GM18951 (cell line): Measurements from ENCODE around the gene LHFPL2.
"Not testable (repeated sequence)": the region's sequence is repeated elsewhere in the genome, so short reads cannot be mapped to it uniquely, and the experiment has no call there.

Experiments used
- POLR2A ChIP-seq: IDR thresholded peaks from 4 replicates; pipeline ENCODE4 v1.6.1; 2011; ENCODE audit warnings: mild to moderate bottlenecking; ENCODE audit not compliant: insufficient read length, insufficient read depth; ENCODE audit errors: extremely low read depth
- in situ Hi-C: fragments of 300-500 bp; cut with MboI; formaldehyde crosslinking; loops from one replicate; pipeline ENCODE4 v1.12.0; 2022; ENCODE audit warnings: low sequenced_read_pairs, mixed read lengths, inconsistent platforms; ENCODE audit not compliant: unreplicated experiment

LHFPL2 gene

DNA sequence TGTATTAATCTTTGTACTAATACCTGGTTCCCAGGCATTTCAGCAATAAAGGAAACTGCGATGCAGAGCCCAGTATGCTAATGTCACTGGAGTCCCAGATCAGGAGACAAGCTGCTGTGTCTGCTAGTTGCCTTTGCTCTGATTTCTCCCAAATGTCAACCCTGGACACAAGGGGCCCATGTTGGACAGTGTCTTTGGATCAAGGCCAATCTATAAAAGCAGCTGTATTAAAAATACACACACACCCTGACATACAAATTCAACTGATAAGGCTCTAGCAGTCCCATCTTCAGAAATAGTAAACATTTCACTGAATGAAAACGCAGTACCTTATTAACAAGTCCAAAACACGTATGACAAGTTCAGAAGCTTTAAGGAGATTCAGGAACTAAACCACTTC, 18.9 kb downstream of the LHFPL2 start:
- no peak for TF ChIP-seq POLR2A
- in situ Hi-C loops = no loop called here

- in situ Hi-C loops = no loop called here
- TF ChIP-seq POLR2A = no peak
Observed at GRCh38 chr5:78628270-78628992, 20.1 kb downstream of the LHFPL2 start.

DNA sequence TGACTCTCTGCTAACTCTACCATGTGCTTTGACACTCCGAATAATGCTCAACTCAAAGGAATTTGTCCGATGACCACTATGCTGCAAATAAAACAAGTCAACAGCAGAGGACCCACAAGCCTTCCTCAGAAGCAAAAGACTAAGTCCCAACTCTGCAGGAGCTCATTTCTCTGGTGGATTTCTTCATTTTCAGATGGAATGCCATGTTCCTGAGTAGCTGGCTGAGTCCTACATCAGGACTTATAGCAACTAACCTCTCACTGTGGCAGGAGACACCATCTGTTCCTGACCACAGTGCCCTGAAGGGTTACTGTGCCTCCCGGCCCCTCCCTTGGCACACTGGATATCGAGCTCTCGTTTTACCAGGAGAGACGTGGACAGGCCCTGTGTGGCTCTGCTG, 20.8 kb downstream of the LHFPL2 start:
- TF ChIP-seq POLR2A = no peak
- in situ Hi-C loops = no loop called here

DNA sequence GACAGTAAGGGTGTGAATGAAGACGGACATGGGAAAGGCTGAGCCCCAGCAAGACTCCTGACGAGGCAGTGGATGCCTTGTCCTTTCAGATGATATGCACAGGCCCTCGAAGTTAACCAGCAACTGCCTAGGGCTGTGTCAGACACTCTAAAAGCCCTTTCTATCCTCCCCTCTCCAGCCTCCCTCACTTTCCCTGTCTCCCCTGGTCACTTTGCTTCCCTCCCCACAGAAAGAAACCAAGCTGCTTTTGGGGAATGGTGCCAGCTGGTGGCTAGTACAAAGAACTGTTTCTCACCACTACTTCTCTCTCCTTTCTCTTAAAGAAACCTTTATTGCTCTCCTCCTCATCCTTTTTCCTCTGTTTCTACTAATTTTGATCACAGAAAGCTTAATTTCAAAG, 21.4 kb downstream of the LHFPL2 start:
- in situ Hi-C loops = no loop called here
- no peak for TF ChIP-seq POLR2A

GRCh38 chr5:78626009-78626571, 22.5 kb downstream of the LHFPL2 start:
- in situ Hi-C loops = no loop called here
- TF ChIP-seq POLR2A = no peak

DNA sequence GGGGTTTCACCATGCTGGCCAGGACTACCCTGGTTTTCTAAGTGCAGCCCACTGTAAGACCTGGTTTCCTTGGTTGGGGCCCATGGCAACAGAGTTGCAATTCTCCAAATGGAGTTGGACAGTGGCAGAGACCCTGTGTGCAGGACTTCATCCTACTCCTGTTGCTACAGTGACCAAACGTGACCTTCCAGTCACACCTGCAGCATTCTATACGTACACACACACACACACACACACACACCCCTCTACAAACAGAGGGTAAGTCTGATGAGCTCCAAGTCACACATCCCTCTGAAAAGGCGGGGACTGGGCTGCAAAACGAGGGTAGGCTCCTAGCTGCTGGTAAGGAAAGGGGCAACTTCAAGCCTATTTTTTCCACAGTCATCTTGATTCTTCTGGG, 23.6 kb downstream of the LHFPL2 start:
- in situ Hi-C loops = no loop called here
- no peak for TF ChIP-seq POLR2A

- no peak for TF ChIP-seq POLR2A
- in situ Hi-C loops = no loop called here
Observed at GRCh38 chr5:78624011-78624541, 24.5 kb downstream of the LHFPL2 start.

GRCh38 chr5:78622302-78622971, 26.1 kb downstream of the LHFPL2 start:
- in situ Hi-C loops = no loop called here
- TF ChIP-seq POLR2A = no peak

- in situ Hi-C loops = no loop called here
- TF ChIP-seq POLR2A = no peak
Observed at GRCh38 chr5:78621291-78621738, 27.3 kb downstream of the LHFPL2 start.

GRCh38 chr5:78620119-78620518, 28.5 kb downstream of the LHFPL2 start:
- in situ Hi-C loops = not testable (repeated sequence)

- no peak for TF ChIP-seq POLR2A
- in situ Hi-C loops = no loop called here
Observed at GRCh38 chr5:78618303-78618702, 30.3 kb downstream of the LHFPL2 start.

DNA sequence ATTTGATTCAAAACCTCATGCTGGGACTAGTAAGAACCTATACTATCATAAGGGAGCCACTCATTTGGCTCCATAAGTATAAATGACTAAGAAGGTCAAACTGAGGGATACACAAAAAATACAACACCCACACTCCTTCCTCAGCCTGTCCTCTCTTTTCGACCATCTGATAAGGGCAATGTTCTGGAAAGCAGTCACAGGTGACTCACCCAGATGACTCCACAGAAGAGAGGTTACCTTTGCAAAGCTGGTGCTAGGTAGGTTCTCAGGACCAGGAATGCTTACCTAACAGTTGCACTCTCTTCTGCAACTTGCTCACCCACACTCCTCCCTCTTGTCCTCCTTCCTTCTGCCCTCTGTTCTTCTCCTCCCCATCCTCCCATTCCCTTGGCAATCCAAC, 32.9 kb downstream of the LHFPL2 start:
- TF ChIP-seq POLR2A = no peak
- in situ Hi-C loops = no loop called here

DNA sequence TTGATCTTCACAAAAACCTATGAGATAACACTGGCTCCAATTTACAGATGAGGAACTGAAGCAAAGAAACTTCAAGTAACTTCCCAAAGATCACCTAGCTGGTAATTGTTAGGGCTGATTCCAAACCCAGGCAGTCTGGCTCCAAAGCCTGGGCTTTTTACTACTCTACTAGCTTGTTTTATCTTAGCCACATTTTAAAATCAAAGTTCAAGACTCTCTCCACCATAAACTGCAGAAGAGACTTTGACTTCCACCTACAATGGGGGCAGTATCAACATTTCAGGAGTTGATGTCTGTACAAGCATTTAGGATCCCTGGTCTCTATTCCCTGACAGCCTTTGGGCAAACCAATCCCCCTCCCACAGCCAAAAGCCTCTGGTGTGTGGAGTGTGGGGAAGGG, 33.8 kb downstream of the LHFPL2 start:
- in situ Hi-C loops = no loop called here
- no peak for TF ChIP-seq POLR2A

- TF ChIP-seq POLR2A = no peak
- in situ Hi-C loops = no loop called here
Observed at GRCh38 chr5:78613756-78614155, 34.8 kb downstream of the LHFPL2 start.
